ENCODE results near the gene CBR1. TPM values are rescaled to one million over a fixed set of nuclear protein-coding genes. Genes with fewer than 3 reads are reported as not detected.

The CBR1 gene
- total and polyA plus RNA-seq, 2 donors (not counting 1 experiment from before 2014, with no cell fraction given): 12.4 to 14.4 TPM

DNA sequence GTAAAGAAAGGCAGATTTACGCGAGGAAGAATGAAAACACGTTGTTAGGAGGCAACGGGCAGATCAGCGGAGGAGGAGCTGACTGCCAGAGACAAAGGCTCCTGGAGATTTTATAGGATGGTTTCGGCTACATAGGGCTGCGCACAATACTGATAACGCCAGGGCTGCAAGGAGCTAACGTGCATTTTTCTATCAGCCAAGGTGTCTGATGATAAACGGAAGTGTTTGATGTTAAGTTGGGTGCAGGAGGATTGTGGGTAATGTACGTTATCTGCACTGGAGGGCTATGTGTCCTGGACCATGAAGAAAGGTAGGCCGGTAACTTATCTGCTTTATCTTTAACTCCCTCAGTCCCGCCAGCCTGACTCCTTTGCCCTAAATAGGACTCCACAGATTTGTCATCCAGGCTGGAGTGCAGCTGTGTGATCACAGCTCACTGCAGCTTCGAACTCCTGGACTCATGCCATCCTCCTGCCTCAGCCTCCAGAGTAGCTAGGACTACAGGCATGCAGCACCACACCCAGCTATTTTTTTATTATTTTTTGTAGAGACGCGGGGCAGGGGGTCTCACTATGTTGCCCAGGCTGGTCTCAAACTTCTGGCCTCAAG lies 39.1 kb upstream of the CBR1 start:
- Histone ChIP-seq H3K9ac (ENCODE audit: low read length) (no peak overlapping the region), H3K79me2 (ENCODE audit: control insufficient read depth, insufficient read depth, low read length) (no peaks in the 10 kb centered on the region), H3K27ac (ENCODE audit: low read length in 2 of 2) (no peak overlapping the region), H3K4me1 (ENCODE audit: control insufficient read depth in 2 of 2, insufficient read depth in 2 of 2, low read length in 2 of 2) (peaks cover 0 to 6% of the 10 kb centered on the region in 2 donors), H3K4me3 (ENCODE audit: control extremely low read depth in 1 of 5, extremely low read depth in 1 of 5, insufficient read depth in 1 of 5, low read depth in 2 of 5, low read length in 4 of 5) (no peak overlapping the region), H3K9me3 (ENCODE audit: control extremely low read depth in 1 of 3, control insufficient read depth in 2 of 3, insufficient read depth in 1 of 3, low read length in 2 of 3) (no peaks in the 10 kb centered on the region), H3K27me3 (replicated peaks in 1 of 4; ENCODE audit: control extremely low read depth in 1 of 4, control insufficient read depth in 3 of 4, insufficient read depth in 4 of 4, low read length in 3 of 4) (no peaks in the 10 kb centered on the region), H4K20me1 (ENCODE audit: control insufficient read depth, insufficient read depth, low read length, poor library complexity, severe bottlenecking) (no peaks in the 10 kb centered on the region), H3K36me3 (replicated peaks in 1 of 2; ENCODE audit: control extremely low read depth in 1 of 2, control insufficient read depth in 1 of 2, extremely low read depth in 1 of 2, insufficient read depth in 2 of 2, low read length in 1 of 2) (peaks cover 0 to 11% of the 10 kb centered on the region in 2 experiments), H2AFZ (ENCODE audit: insufficient read depth, low read depth, low read length, poor library complexity, severe bottlenecking) (no peak overlapping the region), H3K4me2 (replicated peaks; ENCODE audit: low read depth, low read length, poor library complexity, severe bottlenecking) (no peak overlapping the region)
- Mint-ChIP-seq H3K9me3 (ENCODE audit: insufficient read depth) (no peaks in the 10 kb centered on the region), H3K4me3 (no peak overlapping the region), H3K4me1 (peaks cover 5% of the 10 kb centered on the region), H3K27me3 (no peaks in the 10 kb centered on the region), H3K27ac (no peak overlapping the region)
- TF ChIP-seq CTCF (IDR thresholded peaks at IDR 0.05) (no peak), EZH2 (IDR thresholded peaks at IDR 0.05; ENCODE audit: borderline replicate concordance, insufficient read depth, low read depth, low read length, poor library complexity, severe bottlenecking) (no peak)
- WGBS (ENCODE audit: insufficient coverage): 96% methylated on average over 13 of the region's 16 CpGs
- ChIA-PET CTCF (interaction anchor here (0.5 to 5.0 kb wide), 8 partner anchors 9 to 1339 kb away, joined by 3 to 44 read pairs (median 4); no protein-coding TSS in a partner anchor), POLR2A (interaction anchor here (0.7 kb wide), 1 partner anchor 1197 kb away, joined by 3 read pairs; no protein-coding TSS in a partner anchor)
- ATAC-seq (ENCODE audit: low read depth): no peak
- intact Hi-C loops (cut with micrococcal nuclease): no loop called here
- no peak for DNase-seq

DNA sequence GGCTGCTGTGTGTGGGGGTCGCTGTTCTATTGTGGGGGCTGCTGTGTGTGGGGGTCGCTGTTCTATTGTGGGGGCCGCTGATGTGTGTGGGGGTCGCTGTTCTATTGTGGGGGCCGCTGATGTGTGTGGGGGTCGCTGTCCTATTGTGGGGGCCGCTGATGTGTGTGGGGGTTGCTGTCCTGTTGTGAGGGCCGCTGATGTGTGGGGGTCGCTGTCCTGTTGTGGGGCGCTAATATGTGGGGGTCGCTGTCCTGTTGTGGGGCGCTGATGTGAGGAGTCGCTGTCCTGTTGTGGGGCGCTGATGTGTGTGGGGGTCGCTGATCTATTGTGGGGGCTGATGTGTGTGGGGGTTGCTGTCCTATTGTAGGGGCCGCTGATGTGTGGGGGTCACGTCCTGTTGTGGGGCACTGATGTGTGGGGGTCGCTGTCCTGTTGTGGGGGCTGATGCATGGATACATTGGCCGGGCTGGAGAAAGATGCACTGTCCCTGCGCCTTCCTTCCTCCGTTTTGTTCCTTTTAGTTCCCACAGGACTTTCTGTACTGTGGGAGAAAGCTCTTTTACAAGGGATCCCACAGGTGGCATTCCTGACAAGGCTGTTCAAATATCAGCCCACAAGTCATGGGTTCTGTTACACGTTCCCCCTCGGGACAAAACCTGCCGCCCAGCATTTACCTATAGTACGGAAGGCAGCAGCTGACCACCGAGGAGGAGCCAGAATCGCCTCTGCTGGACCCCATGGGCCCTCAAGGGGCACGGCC lies 37.0 kb upstream of the CBR1 start:
- ChIA-PET POLR2A (no interaction called here), CTCF (no interaction called here)
- DNase-seq: no peak
- no peak for TF ChIP-seq EZH2 (IDR thresholded peaks at IDR 0.05; ENCODE audit: borderline replicate concordance, insufficient read depth, low read depth, low read length, poor library complexity, severe bottlenecking)
- no peak for TF ChIP-seq CTCF (IDR thresholded peaks at IDR 0.05)
- Histone ChIP-seq H3K4me3 (ENCODE audit: control extremely low read depth in 1 of 5, extremely low read depth in 1 of 5, insufficient read depth in 1 of 5, low read depth in 2 of 5, low read length in 4 of 5) (no peak overlapping the region), H3K4me1 (ENCODE audit: control insufficient read depth in 2 of 2, insufficient read depth in 2 of 2, low read length in 2 of 2) (peaks cover 0 to 6% of the 10 kb centered on the region in 2 donors), H3K4me2 (replicated peaks; ENCODE audit: low read depth, low read length, poor library complexity, severe bottlenecking) (no peak overlapping the region), H2AFZ (ENCODE audit: insufficient read depth, low read depth, low read length, poor library complexity, severe bottlenecking) (no peak overlapping the region), H4K20me1 (ENCODE audit: control insufficient read depth, insufficient read depth, low read length, poor library complexity, severe bottlenecking) (no peaks in the 10 kb centered on the region), H3K36me3 (replicated peaks in 1 of 2; ENCODE audit: control extremely low read depth in 1 of 2, control insufficient read depth in 1 of 2, extremely low read depth in 1 of 2, insufficient read depth in 2 of 2, low read length in 1 of 2) (peaks cover 0 to 16% of the 10 kb centered on the region in 2 experiments), H3K9me3 (ENCODE audit: control extremely low read depth in 1 of 3, control insufficient read depth in 2 of 3, insufficient read depth in 1 of 3, low read length in 2 of 3) (no peaks in the 10 kb centered on the region), H3K27me3 (replicated peaks in 1 of 4; ENCODE audit: control extremely low read depth in 1 of 4, control insufficient read depth in 3 of 4, insufficient read depth in 4 of 4, low read length in 3 of 4) (no peaks in the 10 kb centered on the region), H3K79me2 (ENCODE audit: control insufficient read depth, insufficient read depth, low read length) (no peaks in the 10 kb centered on the region), H3K9ac (ENCODE audit: low read length) (no peak overlapping the region), H3K27ac (ENCODE audit: low read length in 2 of 2) (no peak overlapping the region)
- Mint-ChIP-seq H3K27me3 (no peaks in the 10 kb centered on the region), H3K27ac (no peak overlapping the region), H3K4me3 (no peak overlapping the region), H3K4me1 (peaks cover 5% of the 10 kb centered on the region), H3K9me3 (ENCODE audit: insufficient read depth) (no peaks in the 10 kb centered on the region)
- intact Hi-C loops (cut with micrococcal nuclease): no loop called here
- ATAC-seq (ENCODE audit: low read depth): no peak
- WGBS (ENCODE audit: insufficient coverage): 95% methylated on average over 25 of the region's 28 CpGs

Data from B cell (primary cell).